DOHH2 (cell line): ENCODE results near the gene MRPL27.

Experiments
- H3F3A ChIP-seq: fragments of 200-600 bp; sonication (generic), shearing (Covaris generic); 2 replicates; pipeline ENCODE4 v1.6.0; 2016; ENCODE audit warnings: antibody characterized with exemption, mild to moderate bottlenecking; ENCODE audit not compliant: control insufficient read depth, insufficient read depth
- H3K27ac ChIP-seq: fragments of 200-600 bp; sonication (generic); 2 replicates; pipeline ENCODE4 v1.5.1; 2014; ENCODE audit warnings: low read depth, mild to moderate bottlenecking, low read length, moderate library complexity
- H3K27me3 ChIP-seq: fragments of 200-600 bp; sonication (generic); 2 replicates; pipeline ENCODE4 v1.6.1; 2014; ENCODE audit warnings: mild to moderate bottlenecking, low read length, mixed read lengths; ENCODE audit not compliant: control insufficient read depth
- H3K36me3 ChIP-seq: fragments of 200-600 bp; sonication (generic); 2 replicates; pipeline ENCODE4 v1.6.1; 2014; ENCODE audit warnings: mild to moderate bottlenecking, low read length, moderate library complexity, mixed read lengths; ENCODE audit not compliant: control insufficient read depth
- H3K4me1 ChIP-seq: fragments of 200-600 bp; sonication (generic); 2 replicates; pipeline ENCODE4 v1.6.1; 2014; ENCODE audit warnings: mild to moderate bottlenecking, low read length, mixed read lengths; ENCODE audit not compliant: control insufficient read depth
- H3K4me2 ChIP-seq: fragments of 200-600 bp; sonication (generic); 2 replicates; pipeline ENCODE4 v1.6.0; 2014; ENCODE audit warnings: mild to moderate bottlenecking, low read length, moderate library complexity
- H3K4me3 ChIP-seq: fragments of 200-600 bp; sonication (generic); 2 replicates; pipeline ENCODE4 v1.5.1; 2014; ENCODE audit warnings: mild to moderate bottlenecking, low read length, mixed read lengths
- H3K79me2 ChIP-seq: fragments of 200-600 bp; sonication (generic); 2 replicates; pipeline ENCODE4 v1.6.1; 2014; ENCODE audit warnings: mild to moderate bottlenecking, low read length, mixed read lengths; ENCODE audit not compliant: control insufficient read depth
- H3K9me2 ChIP-seq: fragments of 200-600 bp; sonication (generic); replicated peaks from 2 replicates; pipeline ENCODE4 v1.6.1; 2014; ENCODE audit warnings: mild to moderate bottlenecking, low read length, mixed read lengths; ENCODE audit not compliant: control insufficient read depth
- H3K9me3 ChIP-seq: fragments of 200-600 bp; sonication (generic); 2 replicates; pipeline ENCODE4 v1.6.1; 2014; ENCODE audit warnings: antibody characterized with exemption, low read length, mixed read lengths; ENCODE audit not compliant: control insufficient read depth, insufficient read depth
- H4K20me1 ChIP-seq: fragments of 200-600 bp; sonication (generic); 2 replicates; pipeline ENCODE4 v1.6.0; 2014; ENCODE audit warnings: low read depth, mild to moderate bottlenecking, antibody characterized with exemption, low read length, moderate library complexity; ENCODE audit not compliant: control insufficient read depth, insufficient read depth
- CTCF ChIP-seq: fragments of 200-600 bp; sonication (generic); IDR thresholded peaks from one replicate; pipeline ENCODE4 v1.5.1; 2014; ENCODE audit warnings: antibody characterized with exemption, mild to moderate bottlenecking, low read depth, low read length; ENCODE audit not compliant: poor library complexity, severe bottlenecking
- EZH2phosphoT487 ChIP-seq: fragments of 200-600 bp; sonication (generic); IDR thresholded peaks from 2 replicates; pipeline ENCODE4 v1.6.1; 2017; ENCODE audit warnings: borderline replicate concordance, mild to moderate bottlenecking, antibody characterized with exemption, low read length, moderate library complexity, mixed read lengths

Gene MRPL27

DNA sequence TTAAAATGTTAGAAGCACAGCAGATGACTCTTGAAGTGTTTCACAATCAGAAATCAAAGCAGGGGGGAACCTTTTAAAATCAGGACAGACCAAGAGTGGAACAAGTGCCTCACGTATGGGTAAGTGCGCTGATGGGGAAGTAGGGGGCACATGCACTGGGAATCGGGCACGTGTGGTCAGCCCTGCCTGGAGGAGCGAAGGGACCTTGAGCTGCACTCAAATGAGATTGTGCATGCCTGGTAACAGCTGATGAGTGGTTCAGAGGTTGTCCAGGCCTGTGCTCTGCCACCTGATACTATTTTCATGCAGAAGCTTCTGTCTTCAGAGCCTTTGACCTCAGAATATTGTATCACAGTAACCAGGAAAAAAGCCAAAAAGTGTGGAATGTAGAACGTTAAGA is 40.8 kb downstream of the MRPL27 start:
- peaks cover 18% of the 10 kb centered on the region for H3K27me3 ChIP-seq
- H3K9me2 ChIP-seq, result no peaks in the 10 kb centered on the region
- H4K20me1 ChIP-seq, result no peaks in the 10 kb centered on the region
- no peak overlapping the region for H3K4me3 ChIP-seq
- no peaks in the 10 kb centered on the region for H3K36me3 ChIP-seq
- no peaks in the 10 kb centered on the region for H3K9me3 ChIP-seq
- H3K27ac ChIP-seq, result no peak overlapping the region
- H3K4me2 ChIP-seq, result no peak overlapping the region
- no peak for TF ChIP-seq EZH2phosphoT487
- TF ChIP-seq CTCF, result no peak
- peaks cover 2% of the 10 kb centered on the region; the same call in 1 of the 2 replicates for H3K4me1 ChIP-seq
- H3K79me2 ChIP-seq, result no peaks in the 10 kb centered on the region
- H3F3A ChIP-seq, result no peaks in the 10 kb centered on the region

GRCh38 chr17:50331085-50331791 is 41.7 kb downstream of the MRPL27 start:
- Histone ChIP-seq H3K4me2 (no peak overlapping the region), H3K9me3 (no peaks in the 10 kb centered on the region), H3K4me1 (peaks cover 2% of the 10 kb centered on the region; the same call in 1 of the 2 replicates), H3F3A (no peaks in the 10 kb centered on the region), H3K79me2 (no peaks in the 10 kb centered on the region), H3K36me3 (no peaks in the 10 kb centered on the region), H4K20me1 (no peaks in the 10 kb centered on the region), H3K27me3 (peaks cover 18% of the 10 kb centered on the region), H3K4me3 (no peak overlapping the region), H3K27ac (no peak overlapping the region), H3K9me2 (no peaks in the 10 kb centered on the region)
- TF ChIP-seq CTCF (no peak), EZH2phosphoT487 (no peak)

DNA sequence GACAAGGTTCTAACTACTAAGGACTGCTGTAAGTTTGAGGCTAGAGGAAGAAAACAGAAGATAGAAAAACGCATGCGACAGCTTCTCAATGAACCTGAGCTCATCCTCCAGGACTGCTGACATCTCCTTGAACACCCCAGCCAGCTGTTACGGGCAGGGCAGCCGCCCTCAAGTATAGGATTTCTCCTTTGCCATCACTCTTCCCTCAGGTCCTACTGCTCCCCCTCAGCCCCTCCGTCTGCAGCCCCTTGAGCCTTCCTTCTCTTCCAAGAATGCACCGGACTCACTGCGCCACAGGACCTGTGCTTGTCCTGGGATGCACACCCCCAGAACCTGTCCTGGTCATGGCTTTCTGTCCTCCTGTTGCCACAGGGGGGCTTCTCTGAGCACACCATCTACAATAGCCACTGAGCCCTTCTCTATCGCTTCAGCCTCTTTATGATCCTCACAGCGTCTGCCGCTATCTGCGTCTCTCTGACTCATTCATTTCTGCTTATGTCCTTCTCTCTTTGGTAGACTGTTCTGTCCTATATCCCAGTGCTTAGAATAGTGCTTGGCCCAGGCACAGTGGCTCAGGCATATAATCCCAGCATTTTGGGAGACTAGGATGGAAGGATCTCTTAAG is 42.7 kb downstream of the MRPL27 start:
- Histone ChIP-seq H3K9me3 (no peaks in the 10 kb centered on the region), H3K27ac (no peak overlapping the region), H3K4me1 (peaks cover 2% of the 10 kb centered on the region; the same call in 1 of the 2 replicates), H3K4me2 (no peak overlapping the region), H3K27me3 (peaks cover 14% of the 10 kb centered on the region), H3K9me2 (no peaks in the 10 kb centered on the region), H3K79me2 (no peaks in the 10 kb centered on the region), H3K36me3 (no peaks in the 10 kb centered on the region), H3F3A (no peaks in the 10 kb centered on the region), H4K20me1 (no peaks in the 10 kb centered on the region), H3K4me3 (no peak overlapping the region)
- TF ChIP-seq CTCF (no peak), EZH2phosphoT487 (no peak)
